ENCODE data around the gene NCDN. TPM values are rescaled to one million over a fixed set of nuclear protein-coding genes. Genes with fewer than 3 reads are reported as not detected.

Gene NCDN
- total and polyA plus RNA-seq, 2 donors (not counting 1 experiment from before 2014, with no cell fraction given) = 18.1 to 33.2 TPM

DNA sequence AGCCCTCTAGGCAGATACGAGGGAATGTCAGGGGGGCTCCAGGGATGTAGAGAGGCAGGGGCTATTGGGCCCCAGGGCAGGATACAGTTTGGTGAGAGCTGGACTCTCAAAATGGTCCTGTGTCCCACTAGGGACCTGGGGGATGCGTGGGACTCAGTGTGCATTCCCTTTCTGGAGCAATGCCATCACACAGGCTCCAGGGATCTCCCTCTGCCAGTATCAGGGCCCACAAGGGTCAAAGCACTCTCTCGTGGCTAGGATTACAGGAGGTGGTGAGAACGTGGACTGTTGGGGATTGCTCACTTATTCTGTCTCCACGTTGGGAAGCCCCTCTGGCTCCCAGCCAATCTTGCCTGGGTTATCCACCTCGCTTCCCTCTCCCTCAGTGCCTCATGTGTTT is 26.2 kb upstream of the NCDN start:
- Histone ChIP-seq H3K79me2 (ENCODE audit: control insufficient read depth, insufficient read depth, low read length) (no peaks in the 10 kb centered on the region), H3K9me3 (ENCODE audit: control insufficient read depth, insufficient read depth, low read depth, low read length) (no peaks in the 10 kb centered on the region), H3K36me3 (ENCODE audit: control insufficient read depth, insufficient read depth, low read length) (no peaks in the 10 kb centered on the region), H3K4me2 (ENCODE audit: extremely low read depth, insufficient read depth, low read length) (no peak overlapping the region), H3K4me1 (ENCODE audit: control insufficient read depth, extremely low read depth, insufficient read depth, low read length) (no peaks in the 10 kb centered on the region), H3K27ac (ENCODE audit: insufficient read depth, low read length) (no peak overlapping the region), H4K20me1 (ENCODE audit: control insufficient read depth, extremely low read depth, insufficient read depth, low read length) (no peaks in the 10 kb centered on the region), H3K4me3 (replicated peaks in 1 of 4; ENCODE audit: control extremely low read depth in 1 of 4, insufficient read depth in 1 of 4, low read depth in 3 of 4, low read length in 4 of 4) (no peak overlapping the region), H2AFZ (ENCODE audit: low read length) (no peak overlapping the region), H3K9ac (ENCODE audit: insufficient read depth, low read length) (no peak overlapping the region), H3K27me3 (ENCODE audit: control insufficient read depth, insufficient read depth, low read length) (no peaks in the 10 kb centered on the region)
- DNase-seq (ENCODE audit: low read depth in 2 of 2) = no peak
- TF ChIP-seq EZH2 (IDR thresholded peaks at IDR 0.05; ENCODE audit: low read length, missing control alignments) = no peak
- TF ChIP-seq, protein P1, sequence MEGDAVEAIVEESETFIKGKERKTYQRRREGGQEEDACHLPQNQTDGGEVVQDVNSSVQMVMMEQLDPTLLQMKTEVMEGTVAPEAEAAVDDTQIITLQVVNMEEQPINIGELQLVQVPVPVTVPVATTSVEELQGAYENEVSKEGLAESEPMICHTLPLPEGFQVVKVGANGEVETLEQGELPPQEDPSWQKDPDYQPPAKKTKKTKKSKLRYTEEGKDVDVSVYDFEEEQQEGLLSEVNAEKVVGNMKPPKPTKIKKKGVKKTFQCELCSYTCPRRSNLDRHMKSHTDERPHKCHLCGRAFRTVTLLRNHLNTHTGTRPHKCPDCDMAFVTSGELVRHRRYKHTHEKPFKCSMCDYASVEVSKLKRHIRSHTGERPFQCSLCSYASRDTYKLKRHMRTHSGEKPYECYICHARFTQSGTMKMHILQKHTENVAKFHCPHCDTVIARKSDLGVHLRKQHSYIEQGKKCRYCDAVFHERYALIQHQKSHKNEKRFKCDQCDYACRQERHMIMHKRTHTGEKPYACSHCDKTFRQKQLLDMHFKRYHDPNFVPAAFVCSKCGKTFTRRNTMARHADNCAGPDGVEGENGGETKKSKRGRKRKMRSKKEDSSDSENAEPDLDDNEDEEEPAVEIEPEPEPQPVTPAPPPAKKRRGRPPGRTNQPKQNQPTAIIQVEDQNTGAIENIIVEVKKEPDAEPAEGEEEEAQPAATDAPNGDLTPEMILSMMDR (conservative IDR thresholded peaks at IDR 0.05 in 1 of 2, IDR thresholded peaks at IDR 0.05 in 1 of 2; ENCODE audit: low read depth in 1 of 2, low read length in 2 of 2) = no peak

- H3K9me3 ChIP-seq (ENCODE audit: control insufficient read depth, insufficient read depth, low read depth, low read length) = no peaks in the 10 kb centered on the region
- H3K4me3 ChIP-seq (replicated peaks in 1 of 4; ENCODE audit: control extremely low read depth in 1 of 4, insufficient read depth in 1 of 4, low read depth in 3 of 4, low read length in 4 of 4) = no peak overlapping the region
- no peak overlapping the region for H3K27ac ChIP-seq (ENCODE audit: insufficient read depth, low read length)
- TF ChIP-seq, protein P1 (conservative IDR thresholded peaks at IDR 0.05 in 1 of 2, IDR thresholded peaks at IDR 0.05 in 1 of 2; ENCODE audit: low read depth in 1 of 2, low read length in 2 of 2) = no peak
- TF ChIP-seq EZH2 (IDR thresholded peaks at IDR 0.05; ENCODE audit: low read length, missing control alignments) = no peak
- peak in 1 of 2 donors; percentile 49 for DNase-seq (ENCODE audit: low read depth in 2 of 2)
- no peaks in the 10 kb centered on the region for H3K27me3 ChIP-seq (ENCODE audit: control insufficient read depth, insufficient read depth, low read length)
- H3K36me3 ChIP-seq (ENCODE audit: control insufficient read depth, insufficient read depth, low read length) = no peaks in the 10 kb centered on the region
- H3K9ac ChIP-seq (ENCODE audit: insufficient read depth, low read length) = no peak overlapping the region
- H4K20me1 ChIP-seq (ENCODE audit: control insufficient read depth, extremely low read depth, insufficient read depth, low read length) = no peaks in the 10 kb centered on the region
- H3K79me2 ChIP-seq (ENCODE audit: control insufficient read depth, insufficient read depth, low read length) = peaks cover 3% of the 10 kb centered on the region
- no peaks in the 10 kb centered on the region for H3K4me1 ChIP-seq (ENCODE audit: control insufficient read depth, extremely low read depth, insufficient read depth, low read length)
- H3K4me2 ChIP-seq (ENCODE audit: extremely low read depth, insufficient read depth, low read length) = no peak overlapping the region
- no peak overlapping the region for H2AFZ ChIP-seq (ENCODE audit: low read length)
Measured at GRCh38 chr1:35532497-35533223, 24.9 kb upstream of the NCDN start.

- Histone ChIP-seq H3K79me2 (ENCODE audit: control insufficient read depth, insufficient read depth, low read length) (peaks cover 3% of the 10 kb centered on the region), H3K27ac (ENCODE audit: insufficient read depth, low read length) (no peak overlapping the region)
Measured at GRCh38 chr1:35533586-35533985, 24.0 kb upstream of the NCDN start.

More at GRCh38 chr1:35533586-35533985, 24.0 kb upstream of the NCDN start:
- TF ChIP-seq, protein P1 (conservative IDR thresholded peaks at IDR 0.05 in 1 of 2, IDR thresholded peaks at IDR 0.05 in 1 of 2; ENCODE audit: low read depth in 1 of 2, low read length in 2 of 2) = no peak
- TF ChIP-seq EZH2 (IDR thresholded peaks at IDR 0.05; ENCODE audit: low read length, missing control alignments) = no peak
- Histone ChIP-seq H3K4me1 (ENCODE audit: control insufficient read depth, extremely low read depth, insufficient read depth, low read length) (peaks cover 2% of the 10 kb centered on the region), H3K36me3 (ENCODE audit: control insufficient read depth, insufficient read depth, low read length) (no peaks in the 10 kb centered on the region), H3K4me2 (ENCODE audit: extremely low read depth, insufficient read depth, low read length) (no peak overlapping the region), H4K20me1 (ENCODE audit: control insufficient read depth, extremely low read depth, insufficient read depth, low read length) (no peaks in the 10 kb centered on the region), H3K4me3 (replicated peaks in 1 of 4; ENCODE audit: control extremely low read depth in 1 of 4, insufficient read depth in 1 of 4, low read depth in 3 of 4, low read length in 4 of 4) (no peak overlapping the region), H3K9ac (ENCODE audit: insufficient read depth, low read length) (no peak overlapping the region), H3K9me3 (ENCODE audit: control insufficient read depth, insufficient read depth, low read depth, low read length) (no peaks in the 10 kb centered on the region), H2AFZ (ENCODE audit: low read length) (no peak overlapping the region), H3K27me3 (ENCODE audit: control insufficient read depth, insufficient read depth, low read length) (no peaks in the 10 kb centered on the region)
- peak in 1 of 2 donors; percentile 23 for DNase-seq (ENCODE audit: low read depth in 2 of 2)

All from fibroblast of lung (primary cell).